ENCODE data around the gene RNU5D-1. TPM values are rescaled to one million over a fixed set of nuclear protein-coding genes. Genes with fewer than 3 reads are reported as not detected.

Gene RNU5D-1
- total RNA-seq, 1 donor from 2014 or later: not detected

GRCh38 chr1:44760876-44761275, 29.9 kb upstream of the RNU5D-1 start:
- Mint-ChIP-seq H3K4me1 (ENCODE audit: unreplicated experiment) (no peaks in the 10 kb centered on the region), H3K27ac (ENCODE audit: unreplicated experiment) (no peak overlapping the region), H3K36me3 (ENCODE audit: unreplicated experiment) (no peaks in the 10 kb centered on the region), H3K4me3 (ENCODE audit: unreplicated experiment) (no peak overlapping the region), H3K27me3 (ENCODE audit: unreplicated experiment) (no peaks in the 10 kb centered on the region), H3K9me3 (ENCODE audit: unreplicated experiment) (no peaks in the 10 kb centered on the region)
- DNase-seq (ENCODE audit: extremely low spot score, unreplicated experiment): no peak
- TF ChIP-seq CTCF (IDR thresholded peaks at IDR 0.05): no peak

GRCh38 chr1:44759077-44759476, 28.1 kb upstream of the RNU5D-1 start:
- H3K4me3 Mint-ChIP-seq (ENCODE audit: unreplicated experiment): no peak overlapping the region
- H3K36me3 Mint-ChIP-seq (ENCODE audit: unreplicated experiment): no peaks in the 10 kb centered on the region
- no peaks in the 10 kb centered on the region for H3K27me3 Mint-ChIP-seq (ENCODE audit: unreplicated experiment)
- no peak for DNase-seq (ENCODE audit: extremely low spot score, unreplicated experiment)
- no peaks in the 10 kb centered on the region for H3K9me3 Mint-ChIP-seq (ENCODE audit: unreplicated experiment)
- no peaks in the 10 kb centered on the region for H3K4me1 Mint-ChIP-seq (ENCODE audit: unreplicated experiment)
- no peak for TF ChIP-seq CTCF (IDR thresholded peaks at IDR 0.05)
- no peak overlapping the region for H3K27ac Mint-ChIP-seq (ENCODE audit: unreplicated experiment)

- Mint-ChIP-seq H3K4me3 (ENCODE audit: unreplicated experiment) (no peak overlapping the region), H3K9me3 (ENCODE audit: unreplicated experiment) (no peaks in the 10 kb centered on the region), H3K4me1 (ENCODE audit: unreplicated experiment) (no peaks in the 10 kb centered on the region), H3K27me3 (ENCODE audit: unreplicated experiment) (no peaks in the 10 kb centered on the region), H3K27ac (ENCODE audit: unreplicated experiment) (no peak overlapping the region), H3K36me3 (ENCODE audit: unreplicated experiment) (no peaks in the 10 kb centered on the region)
- no peak for DNase-seq (ENCODE audit: extremely low spot score, unreplicated experiment)
- TF ChIP-seq CTCF (IDR thresholded peaks at IDR 0.05): no peak
These were observed 26.4 kb upstream of the RNU5D-1 start for GRCh38 chr1:44757420-44757819.

GRCh38 chr1:44747878-44748277, 16.9 kb upstream of the RNU5D-1 start:
- Mint-ChIP-seq H3K9me3 (ENCODE audit: unreplicated experiment) (no peaks in the 10 kb centered on the region), H3K4me1 (ENCODE audit: unreplicated experiment) (no peaks in the 10 kb centered on the region), H3K27me3 (ENCODE audit: unreplicated experiment) (no peaks in the 10 kb centered on the region), H3K36me3 (ENCODE audit: unreplicated experiment) (no peaks in the 10 kb centered on the region), H3K4me3 (ENCODE audit: unreplicated experiment) (no peak overlapping the region), H3K27ac (ENCODE audit: unreplicated experiment) (no peak overlapping the region)
- TF ChIP-seq CTCF (IDR thresholded peaks at IDR 0.05): no peak
- no peak for DNase-seq (ENCODE audit: extremely low spot score, unreplicated experiment)

- H3K4me3 Mint-ChIP-seq (ENCODE audit: unreplicated experiment): no peak overlapping the region
- H3K9me3 Mint-ChIP-seq (ENCODE audit: unreplicated experiment): no peaks in the 10 kb centered on the region
- TF ChIP-seq CTCF (IDR thresholded peaks at IDR 0.05): no peak
- H3K27me3 Mint-ChIP-seq (ENCODE audit: unreplicated experiment): no peaks in the 10 kb centered on the region
- H3K36me3 Mint-ChIP-seq (ENCODE audit: unreplicated experiment): no peaks in the 10 kb centered on the region
- DNase-seq (ENCODE audit: extremely low spot score, unreplicated experiment): no peak
- peaks cover 23% of the 10 kb centered on the region for H3K4me1 Mint-ChIP-seq (ENCODE audit: unreplicated experiment)
- H3K27ac Mint-ChIP-seq (ENCODE audit: unreplicated experiment): no peak overlapping the region
These were observed 12.2 kb upstream of the RNU5D-1 start for GRCh38 chr1:44743211-44743610.
